HG03558 (cell line): Measurements from ENCODE around the gene C12orf57.

Experiments
- ATAC-seq: cut with Tn5 transposase; IDR thresholded peaks from one replicate; pipeline ENCODE4 v1.9.1; 2021; ENCODE audit warnings: moderate number of reproducible peaks; ENCODE audit not compliant: unreplicated experiment; ENCODE audit errors: extremely low read depth

The C12orf57 gene

GRCh38 chr12:6917491-6918231, 26.2 kb upstream of the C12orf57 start:
- no peak for ATAC-seq

DNA sequence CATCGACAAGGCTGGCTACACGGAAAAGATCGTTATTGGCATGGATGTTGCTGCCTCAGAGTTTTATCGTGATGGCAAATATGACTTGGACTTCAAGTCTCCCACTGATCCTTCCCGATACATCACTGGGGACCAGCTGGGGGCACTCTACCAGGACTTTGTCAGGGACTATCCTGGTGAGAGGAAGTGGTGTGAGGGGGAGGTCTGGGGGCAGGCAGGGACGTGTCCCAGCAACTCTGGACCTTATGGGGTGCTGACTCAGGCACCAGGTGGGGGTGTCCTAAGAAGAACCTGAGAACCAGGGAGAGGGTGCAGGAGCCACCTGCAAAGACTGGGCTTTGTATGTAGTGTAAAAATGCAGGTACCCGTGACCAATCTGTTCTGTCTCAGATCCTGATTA, 24.2 kb upstream of the C12orf57 start:
- no peak for ATAC-seq

DNA sequence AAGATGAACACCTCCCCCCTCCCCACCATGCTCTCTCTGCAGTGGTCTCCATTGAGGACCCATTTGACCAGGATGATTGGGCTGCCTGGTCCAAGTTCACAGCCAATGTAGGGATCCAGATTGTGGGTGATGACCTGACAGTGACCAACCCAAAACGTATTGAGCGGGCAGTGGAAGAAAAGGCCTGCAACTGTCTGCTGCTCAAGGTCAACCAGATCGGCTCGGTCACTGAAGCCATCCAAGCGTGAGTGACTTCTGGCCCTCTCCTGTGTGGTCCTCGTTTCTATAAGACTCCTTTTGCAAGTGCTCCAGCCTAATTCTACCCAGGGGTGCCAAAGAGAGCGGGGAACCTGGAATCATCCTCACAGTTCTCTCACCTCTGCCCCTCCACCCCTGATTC, 22.3 kb upstream of the C12orf57 start:
- ATAC-seq, result no peak

DNA sequence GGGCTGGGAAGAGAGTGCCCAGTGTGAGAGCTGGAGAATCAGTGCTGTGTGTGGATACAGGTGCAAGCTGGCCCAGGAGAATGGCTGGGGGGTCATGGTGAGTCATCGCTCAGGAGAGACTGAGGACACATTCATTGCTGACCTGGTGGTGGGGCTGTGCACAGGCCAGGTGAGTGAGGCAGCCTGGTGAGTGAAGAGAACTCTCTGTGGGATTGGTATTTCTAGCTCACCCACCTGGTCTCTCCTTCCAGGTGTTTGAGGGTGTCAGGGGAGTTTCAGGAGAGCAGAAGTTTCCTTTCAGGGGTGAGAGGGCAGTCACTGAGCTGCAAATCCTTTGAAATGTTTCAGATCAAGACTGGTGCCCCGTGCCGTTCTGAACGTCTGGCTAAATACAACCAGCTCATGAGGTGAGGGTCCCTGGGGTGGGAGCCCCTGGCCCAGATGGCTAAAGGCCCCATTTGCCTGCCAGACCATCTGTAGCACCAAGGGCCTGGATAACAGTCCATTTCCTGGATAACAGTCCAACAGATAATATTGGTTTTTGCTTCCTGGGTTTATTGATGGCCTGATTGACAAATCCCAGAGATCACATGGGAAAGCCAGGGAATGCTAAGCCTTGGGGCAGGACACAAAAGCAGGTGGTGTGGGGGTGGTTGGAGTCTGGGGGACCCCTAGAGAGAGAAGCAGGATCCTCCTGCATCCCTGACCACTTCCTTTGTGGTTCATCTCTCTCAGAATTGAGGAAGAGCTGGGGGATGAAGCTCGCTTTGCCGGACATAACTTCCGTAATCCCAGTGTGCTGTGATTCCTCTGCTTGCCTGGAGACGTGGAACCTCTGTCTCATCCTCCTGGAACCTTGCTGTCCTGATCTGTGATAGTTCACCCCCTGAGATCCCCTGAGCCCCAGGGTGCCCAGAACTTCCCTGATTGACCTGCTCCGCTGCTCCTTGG, 21.6 kb upstream of the C12orf57 start:
- ATAC-seq, result no peak

GRCh38 chr12:6923003-6923732, 20.7 kb upstream of the C12orf57 start:
- ATAC-seq, result no peak

- ATAC-seq, result no peak
Measured at GRCh38 chr12:6923851-6924250, 20.0 kb upstream of the C12orf57 start.

DNA sequence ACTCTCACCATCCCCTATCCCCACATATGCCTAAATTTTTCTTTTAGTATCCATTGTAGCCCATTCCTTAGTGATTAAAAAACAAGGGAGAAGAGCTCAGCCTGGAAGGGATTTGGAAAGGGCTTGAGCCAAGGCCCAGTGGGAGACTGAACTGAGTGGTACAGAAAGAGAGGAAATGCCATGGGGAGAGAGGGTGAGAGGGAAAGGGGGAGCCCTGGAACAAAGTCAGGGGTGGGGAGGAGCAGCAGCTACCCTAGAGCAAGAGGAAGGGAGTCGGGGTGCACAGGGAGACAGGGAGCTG, 18.6 kb upstream of the C12orf57 start:
- no peak for ATAC-seq

- no peak for ATAC-seq
Measured at GRCh38 chr12:6925540-6926279, 18.1 kb upstream of the C12orf57 start.

DNA sequence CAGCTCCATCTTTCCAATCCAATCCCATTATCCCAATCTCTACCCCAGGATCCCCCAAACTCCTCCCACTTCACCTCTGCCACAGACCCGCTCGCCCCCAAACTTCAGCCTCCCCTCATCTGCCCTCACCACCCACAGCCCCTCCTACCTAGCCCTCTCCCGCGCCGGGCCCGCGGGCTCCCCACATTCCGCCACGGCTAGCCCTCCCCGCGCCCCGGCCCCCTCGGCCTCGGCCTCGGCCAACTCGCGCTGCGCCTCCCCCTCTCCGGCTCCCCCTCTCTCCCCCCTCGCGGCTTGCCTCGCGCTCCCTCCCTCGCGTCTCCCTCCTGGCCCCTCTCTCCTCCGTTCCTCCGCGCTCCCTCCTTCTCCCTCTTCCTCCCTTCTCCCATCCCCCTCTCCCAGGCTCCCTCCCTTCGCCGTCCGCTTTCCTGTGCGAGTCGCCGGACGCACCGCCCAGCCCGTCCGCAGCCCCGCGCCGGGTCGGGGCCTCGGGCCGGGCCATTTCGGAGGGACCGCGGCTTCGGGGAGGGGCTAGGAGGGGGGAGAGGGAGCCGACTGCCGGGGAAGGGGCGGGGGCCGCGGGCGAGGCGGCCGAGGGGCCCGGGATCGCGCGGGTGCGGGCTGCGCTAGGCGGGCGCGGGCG, 16.3 kb upstream of the C12orf57 start, which contains the start of gene ATN1:
Gene ATN1, plus strand, starts transcription at position 581 of the 643 bp plus-strand sequence. CDS start 6,043 bp downstream, outside the sequence.
- no peak for ATAC-seq

- ATAC-seq, result no peak
Measured at GRCh38 chr12:6928022-6928702, 15.7 kb upstream of the C12orf57 start.

DNA sequence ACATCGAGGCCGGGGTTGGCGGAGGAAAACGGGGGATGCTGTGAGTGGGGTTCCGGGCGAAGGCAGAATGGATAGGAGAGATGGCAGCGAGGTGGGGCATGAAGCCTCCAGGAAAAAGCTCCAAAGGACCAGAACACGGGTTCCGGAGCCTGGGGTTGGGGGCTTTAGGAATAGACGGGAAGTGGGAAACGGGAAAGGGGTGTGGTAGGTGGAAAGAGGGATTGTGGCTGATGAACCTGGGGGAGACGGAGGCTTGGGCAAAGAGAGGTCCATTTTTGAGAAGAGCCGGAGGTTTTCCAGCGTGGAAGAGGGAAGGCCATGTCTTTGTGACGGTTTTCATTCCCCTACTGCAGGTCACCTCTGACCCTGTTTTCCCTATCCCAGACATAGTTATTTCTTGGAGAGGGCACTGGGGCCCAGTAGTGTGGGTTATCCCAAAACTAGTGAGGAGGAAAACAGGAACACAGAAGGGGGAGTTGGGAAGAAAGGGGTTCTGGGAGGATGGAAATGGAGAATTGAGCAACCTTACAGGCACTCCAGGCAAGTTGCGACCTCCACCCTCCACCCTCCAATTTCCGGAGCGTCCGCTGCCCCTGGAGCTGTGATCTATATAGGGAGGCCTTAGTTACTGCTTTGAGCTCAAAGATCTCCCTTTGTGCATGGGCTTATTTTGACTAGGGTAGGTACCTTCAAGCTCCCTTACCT, 15.0 kb upstream of the C12orf57 start:
- ATAC-seq, result no peak

- no peak for ATAC-seq
Measured at GRCh38 chr12:6929466-6930452, 14.1 kb upstream of the C12orf57 start.

DNA sequence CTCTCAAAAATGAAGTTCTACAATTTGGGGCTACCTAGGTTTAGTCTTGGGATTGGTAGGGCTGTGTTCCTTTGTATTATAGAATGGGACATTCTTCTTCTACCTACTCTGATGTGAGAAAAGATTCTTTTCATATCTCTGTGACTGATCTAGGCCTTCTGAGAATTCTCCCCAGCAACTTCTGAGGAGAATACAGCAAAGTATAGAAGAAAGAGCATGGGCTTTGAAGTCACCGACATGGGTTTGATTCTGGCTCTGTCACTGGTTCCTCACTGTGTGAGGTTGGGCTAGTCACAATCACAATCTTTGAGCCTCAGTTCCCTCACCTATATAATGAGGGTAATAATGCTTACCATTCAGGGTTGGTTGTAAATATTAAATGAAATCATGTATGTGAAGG, 11.1 kb upstream of the C12orf57 start:
- no peak for ATAC-seq

DNA sequence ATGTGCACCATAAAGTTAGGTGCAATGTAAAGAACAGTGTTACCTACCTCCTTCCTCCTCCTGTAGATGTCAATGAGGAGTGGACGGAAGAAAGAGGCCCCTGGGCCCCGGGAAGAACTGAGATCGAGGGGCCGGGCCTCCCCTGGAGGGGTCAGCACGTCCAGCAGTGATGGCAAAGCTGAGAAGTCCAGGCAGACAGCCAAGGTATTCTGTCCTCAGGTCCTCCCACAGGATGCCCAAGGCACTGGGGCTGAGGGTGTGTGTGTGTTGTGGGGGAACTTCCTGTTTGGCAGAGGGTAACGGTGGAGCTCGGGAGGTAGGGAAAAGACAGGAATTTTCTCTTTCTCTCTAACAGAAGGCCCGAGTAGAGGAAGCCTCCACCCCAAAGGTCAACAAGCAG, 9.7 kb upstream of the C12orf57 start:
- no peak for ATAC-seq

DNA sequence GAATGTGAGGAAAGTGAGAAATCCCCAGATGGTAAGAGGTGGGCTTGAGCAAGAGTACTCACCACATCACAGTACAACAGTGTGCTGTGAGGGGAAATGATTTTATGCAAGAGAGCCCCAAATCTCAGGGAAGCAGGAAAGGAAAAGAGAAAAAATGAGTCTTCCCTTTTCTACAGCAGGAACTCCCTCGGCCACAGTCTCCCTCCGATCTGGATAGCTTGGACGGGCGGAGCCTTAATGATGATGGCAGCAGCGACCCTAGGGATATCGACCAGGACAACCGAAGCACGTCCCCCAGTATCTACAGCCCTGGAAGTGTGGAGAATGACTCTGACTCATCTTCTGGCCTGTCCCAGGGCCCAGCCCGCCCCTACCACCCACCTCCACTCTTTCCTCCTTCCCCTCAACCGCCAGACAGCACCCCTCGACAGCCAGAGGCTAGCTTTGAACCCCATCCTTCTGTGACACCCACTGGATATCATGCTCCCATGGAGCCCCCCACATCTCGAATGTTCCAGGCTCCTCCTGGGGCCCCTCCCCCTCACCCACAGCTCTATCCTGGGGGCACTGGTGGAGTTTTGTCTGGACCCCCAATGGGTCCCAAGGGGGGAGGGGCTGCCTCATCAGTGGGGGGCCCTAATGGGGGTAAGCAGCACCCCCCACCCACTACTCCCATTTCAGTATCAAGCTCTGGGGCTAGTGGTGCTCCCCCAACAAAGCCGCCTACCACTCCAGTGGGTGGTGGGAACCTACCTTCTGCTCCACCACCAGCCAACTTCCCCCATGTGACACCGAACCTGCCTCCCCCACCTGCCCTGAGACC, 8.2 kb upstream of the C12orf57 start:
- ATAC-seq, result no peak

DNA sequence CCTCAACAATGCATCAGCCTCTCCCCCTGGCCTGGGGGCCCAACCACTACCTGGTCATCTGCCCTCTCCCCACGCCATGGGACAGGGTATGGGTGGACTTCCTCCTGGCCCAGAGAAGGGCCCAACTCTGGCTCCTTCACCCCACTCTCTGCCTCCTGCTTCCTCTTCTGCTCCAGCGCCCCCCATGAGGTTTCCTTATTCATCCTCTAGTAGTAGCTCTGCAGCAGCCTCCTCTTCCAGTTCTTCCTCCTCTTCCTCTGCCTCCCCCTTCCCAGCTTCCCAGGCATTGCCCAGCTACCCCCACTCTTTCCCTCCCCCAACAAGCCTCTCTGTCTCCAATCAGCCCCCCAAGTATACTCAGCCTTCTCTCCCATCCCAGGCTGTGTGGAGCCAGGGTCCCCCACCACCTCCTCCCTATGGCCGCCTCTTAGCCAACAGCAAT, 7.6 kb upstream of the C12orf57 start:
- no peak for ATAC-seq
